Omental fat pad (tissue), 4 donors: ENCODE measurements around the gene ARHGAP31. TPM values are rescaled to one million over a fixed set of nuclear protein-coding genes. Genes with fewer than 3 reads are reported as not detected.

Experiments
- ATAC-seq: fragments of 150-250 bp; one replicate; pipeline ENCODE4 v1.9.1; 2016; ENCODE audit warnings: mild to moderate bottlenecking, moderate library complexity; ENCODE audit not compliant: low FRiP score
- DNase-seq: peaks from one replicate; pipeline ENCODE4 v3.0.0-alpha.2; 2019; ENCODE audit warnings: low spot score
- total RNA-seq, 4 donors: library from RNA; depleted of rRNA; stranded (reverse); fragments of >200 nt; gene quantifications; one replicate each; pipeline ENCODE4 v1.1.0, GENCODE V29; 2016
- TF ChIP-seq, protein P1 (sequence below), 3 donors: fragments of 450-650 bp; IDR thresholded peaks; one replicate each; pipeline ENCODE4 v1.5.1; 2016 to 2017; ENCODE audit warnings: antibody characterized with exemption in 3 of 3, mild to moderate bottlenecking in 3 of 3, moderate library complexity in 2 of 3

ARHGAP31 gene
- total RNA-seq, 4 donors from 2014 or later = 14.4 to 61.2 (median 36.6) TPM

- DNase-seq = no peak
Observed at GRCh38 chr3:119338754-119339153, 44.6 kb downstream of the ARHGAP31 start.

DNA sequence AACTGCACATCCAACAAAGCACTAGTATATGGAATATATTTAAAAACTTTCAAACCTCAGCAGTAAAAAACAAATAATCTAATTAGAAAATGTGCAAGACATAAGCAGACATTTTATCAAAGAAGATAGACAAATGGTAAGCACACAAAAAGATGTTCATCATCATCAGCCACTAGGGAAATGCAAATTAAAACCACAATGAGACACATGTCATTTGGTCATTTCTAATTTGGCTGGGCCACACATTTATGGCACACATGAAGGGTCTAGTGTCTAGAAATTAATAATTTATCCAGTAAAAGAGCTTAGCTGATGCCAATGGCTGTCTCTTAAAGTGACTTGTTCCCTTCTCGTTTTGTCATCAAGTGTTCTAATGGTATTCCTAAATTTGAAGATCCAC lies 45.8 kb downstream of the ARHGAP31 start:
- no peak for DNase-seq
- ATAC-seq = no peak
- TF ChIP-seq, protein P1, sequence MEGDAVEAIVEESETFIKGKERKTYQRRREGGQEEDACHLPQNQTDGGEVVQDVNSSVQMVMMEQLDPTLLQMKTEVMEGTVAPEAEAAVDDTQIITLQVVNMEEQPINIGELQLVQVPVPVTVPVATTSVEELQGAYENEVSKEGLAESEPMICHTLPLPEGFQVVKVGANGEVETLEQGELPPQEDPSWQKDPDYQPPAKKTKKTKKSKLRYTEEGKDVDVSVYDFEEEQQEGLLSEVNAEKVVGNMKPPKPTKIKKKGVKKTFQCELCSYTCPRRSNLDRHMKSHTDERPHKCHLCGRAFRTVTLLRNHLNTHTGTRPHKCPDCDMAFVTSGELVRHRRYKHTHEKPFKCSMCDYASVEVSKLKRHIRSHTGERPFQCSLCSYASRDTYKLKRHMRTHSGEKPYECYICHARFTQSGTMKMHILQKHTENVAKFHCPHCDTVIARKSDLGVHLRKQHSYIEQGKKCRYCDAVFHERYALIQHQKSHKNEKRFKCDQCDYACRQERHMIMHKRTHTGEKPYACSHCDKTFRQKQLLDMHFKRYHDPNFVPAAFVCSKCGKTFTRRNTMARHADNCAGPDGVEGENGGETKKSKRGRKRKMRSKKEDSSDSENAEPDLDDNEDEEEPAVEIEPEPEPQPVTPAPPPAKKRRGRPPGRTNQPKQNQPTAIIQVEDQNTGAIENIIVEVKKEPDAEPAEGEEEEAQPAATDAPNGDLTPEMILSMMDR (IDR thresholded peaks at IDR 0.05) = no peak

More at GRCh38 chr3:119338754-119339153, 44.6 kb downstream of the ARHGAP31 start:
- TF ChIP-seq, protein P1 (IDR thresholded peaks at IDR 0.05) = no peak
- ATAC-seq = no peak

DNA sequence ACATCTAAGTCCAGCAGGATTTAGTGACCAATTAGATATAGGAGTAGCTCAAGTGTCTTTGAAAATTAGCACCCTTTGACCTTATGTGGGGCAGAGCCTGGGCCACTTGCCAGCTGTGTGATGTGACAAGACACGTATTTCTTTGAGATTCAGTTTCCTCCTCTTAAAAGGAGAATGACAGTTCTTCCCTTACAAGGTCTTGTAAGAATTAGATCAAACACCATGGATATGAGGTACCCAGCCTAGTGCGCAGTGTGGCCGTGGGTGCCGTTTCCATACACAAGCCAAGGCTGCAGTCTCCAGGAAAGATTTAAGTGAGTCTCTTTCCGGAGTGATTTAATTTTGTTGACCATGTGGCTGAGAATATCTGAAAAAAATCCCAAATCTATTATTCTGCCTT lies 46.3 kb downstream of the ARHGAP31 start:
- DNase-seq (no peak), ATAC-seq (no peak)
- TF ChIP-seq, protein P1 (IDR thresholded peaks at IDR 0.05) = no peak

- no peak for ATAC-seq
- TF ChIP-seq, protein P1 (IDR thresholded peaks at IDR 0.05) = no peak
- no peak for DNase-seq
Observed at GRCh38 chr3:119342176-119342575, 48.0 kb downstream of the ARHGAP31 start.

GRCh38 chr3:119343719-119344118 lies 49.5 kb downstream of the ARHGAP31 start:
- DNase-seq (no peak), ATAC-seq (no peak)
- TF ChIP-seq, protein P1 (IDR thresholded peaks at IDR 0.05) = no peak

DNA sequence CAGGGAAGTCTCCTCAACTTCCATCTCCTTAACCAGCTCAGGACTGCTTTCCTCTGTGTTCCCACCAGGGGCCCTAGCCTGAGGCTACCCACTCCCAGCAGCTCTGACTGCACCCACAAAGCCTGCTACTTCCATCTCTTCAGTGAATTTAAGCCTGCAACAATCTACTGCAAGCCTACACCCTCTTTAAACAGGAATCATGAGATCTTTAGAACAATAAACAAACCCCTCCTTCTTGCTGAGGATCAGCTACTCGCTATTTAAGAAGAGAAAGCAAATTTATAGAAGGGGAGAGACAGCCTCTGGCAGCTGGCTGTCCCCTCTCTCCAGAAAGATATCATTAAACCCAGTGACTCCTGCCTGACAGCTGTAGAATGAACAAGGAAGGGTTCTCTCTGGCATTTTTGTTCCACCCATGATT lies 51.9 kb downstream of the ARHGAP31 start:
- TF ChIP-seq, protein P1 (IDR thresholded peaks at IDR 0.05) = no peak
- no peak for DNase-seq
- ATAC-seq = no peak

GRCh38 chr3:119347036-119347435 lies 52.9 kb downstream of the ARHGAP31 start:
- DNase-seq (no peak), ATAC-seq (no peak)
- TF ChIP-seq, protein P1 (IDR thresholded peaks at IDR 0.05) = no peak
